PC-9 (cell line): ENCODE data around the gene LPAR6.

Source experiments
- EZH2 ChIP-seq: fragments of 200-600 bp; sonication (generic); IDR thresholded peaks from 2 replicates; pipeline ENCODE4 v1.8.0; 2017; ENCODE audit warnings: antibody characterized with exemption, low read depth
- TF ChIP-seq, protein P1 (sequence below): fragments of 200-600 bp; sonication (generic); conservative IDR thresholded peaks from 2 replicates; pipeline ENCODE4 v1.6.1; 2017; ENCODE audit warnings: mixed run types, antibody characterized with exemption, mild to moderate bottlenecking, moderate library complexity

DNA sequence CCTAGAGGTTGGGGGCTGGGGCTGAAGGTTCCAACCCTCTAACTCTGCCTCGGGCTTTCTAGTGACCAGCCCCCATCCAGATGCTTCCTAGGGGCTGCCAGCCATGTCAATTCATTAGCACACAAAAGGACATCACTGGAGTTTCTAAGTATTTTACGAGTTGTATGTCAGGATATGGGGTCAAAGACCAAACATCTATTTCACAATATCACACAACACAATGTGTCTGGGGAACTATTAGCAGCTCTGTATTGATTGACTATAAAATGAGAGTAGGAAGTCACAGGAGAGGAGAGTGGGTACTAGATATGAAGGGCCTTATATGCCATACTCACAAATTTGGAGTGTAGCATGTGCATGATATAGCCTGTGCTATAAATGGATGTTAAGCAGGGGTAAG is 42.1 kb downstream of the LPAR6 start:
- TF ChIP-seq, protein P1, sequence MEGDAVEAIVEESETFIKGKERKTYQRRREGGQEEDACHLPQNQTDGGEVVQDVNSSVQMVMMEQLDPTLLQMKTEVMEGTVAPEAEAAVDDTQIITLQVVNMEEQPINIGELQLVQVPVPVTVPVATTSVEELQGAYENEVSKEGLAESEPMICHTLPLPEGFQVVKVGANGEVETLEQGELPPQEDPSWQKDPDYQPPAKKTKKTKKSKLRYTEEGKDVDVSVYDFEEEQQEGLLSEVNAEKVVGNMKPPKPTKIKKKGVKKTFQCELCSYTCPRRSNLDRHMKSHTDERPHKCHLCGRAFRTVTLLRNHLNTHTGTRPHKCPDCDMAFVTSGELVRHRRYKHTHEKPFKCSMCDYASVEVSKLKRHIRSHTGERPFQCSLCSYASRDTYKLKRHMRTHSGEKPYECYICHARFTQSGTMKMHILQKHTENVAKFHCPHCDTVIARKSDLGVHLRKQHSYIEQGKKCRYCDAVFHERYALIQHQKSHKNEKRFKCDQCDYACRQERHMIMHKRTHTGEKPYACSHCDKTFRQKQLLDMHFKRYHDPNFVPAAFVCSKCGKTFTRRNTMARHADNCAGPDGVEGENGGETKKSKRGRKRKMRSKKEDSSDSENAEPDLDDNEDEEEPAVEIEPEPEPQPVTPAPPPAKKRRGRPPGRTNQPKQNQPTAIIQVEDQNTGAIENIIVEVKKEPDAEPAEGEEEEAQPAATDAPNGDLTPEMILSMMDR, result no peak
- TF ChIP-seq EZH2, result no peak
